H1 (cell line): ENCODE results near the gene SORBS1. TPM values are rescaled to one million over a fixed set of nuclear protein-coding genes. Genes with fewer than 3 reads are reported as not detected.

ENCODE experiments used
- CHD2 ChIP-seq: IDR thresholded peaks from 2 replicates; pipeline ENCODE4 v1.6.1; 2012; ENCODE audit warnings: low read length, improper control_type of control experiment
- MAFK ChIP-seq: IDR thresholded peaks from 2 replicates; pipeline ENCODE4 v1.6.1; 2012; ENCODE audit warnings: low read depth, mild to moderate bottlenecking, improper control_type of control experiment, low read length
- NANOG ChIP-seq: IDR thresholded peaks from 2 replicates; pipeline ENCODE4 v1.6.1; 2011; ENCODE audit warnings: low read length, low read depth, mild to moderate bottlenecking, inconsistent platforms; ENCODE audit not compliant: insufficient read depth, poor library complexity, severe bottlenecking
- NRF1 ChIP-seq: IDR thresholded peaks from 2 replicates; pipeline ENCODE4 v1.6.1; 2011; ENCODE audit warnings: mild to moderate bottlenecking, low read depth, low read length, improper control_type of control experiment
- RBBP5 ChIP-seq: IDR thresholded peaks from 2 replicates; pipeline ENCODE4 v1.7.1; 2012; ENCODE audit warnings: low read depth, mild to moderate bottlenecking, inconsistent platforms, low read length, moderate library complexity, borderline replicate concordance
- RXRA ChIP-seq: IDR thresholded peaks from 2 replicates; pipeline ENCODE4 v1.6.1; 2011; ENCODE audit warnings: low read depth, mild to moderate bottlenecking, low read length, moderate library complexity; ENCODE audit not compliant: insufficient read depth
- YY1 ChIP-seq: IDR thresholded peaks from 2 replicates; pipeline ENCODE4 v1.6.1; 2011; ENCODE audit warnings: low read depth, mild to moderate bottlenecking, low read length
- polyA plus RNA-seq, 7 experiments: library from polyadenylated mRNA; depleted of rRNA in 3 of 7; stranded (reverse) in 5 of 7; unstranded in 2 of 7; fragments of >200 nt in 5 of 7; fragments of 200-250 nt in 2 of 7; gene quantifications; 1 replicate in 5 of 7; 2 replicates in 1 of 7; 4 replicates in 1 of 7; pipeline versions ENCODE4 v1.2.1 to v1.2.3, GENCODE V29; 2011 to 2013; ENCODE audit warnings: missing spikeins in 2 of 7, mixed read lengths in 2 of 7
- total RNA-seq: library from RNA; stranded (reverse); fragmentation: NEBNext Ultra II Directional; extraction: Animal tissue kit (Norgen Biotek cat#: 25700); gene quantifications from 2 replicates; pipeline ENCODE4 v1.2.1, GENCODE V29; 2021
- TF ChIP-seq, protein P1 (sequence below): IDR thresholded peaks from 2 replicates; pipeline ENCODE4 v1.6.1; 2012; ENCODE audit warnings: inconsistent platforms
- TF ChIP-seq, protein P2 (sequence below): IDR thresholded peaks from 2 replicates; pipeline ENCODE4 v1.6.1; 2012; ENCODE audit warnings: low read length, inconsistent platforms

Gene SORBS1
- total and polyA plus RNA-seq, 2 of the 8 experiments (the other 6 are each of a cell fraction or from before 2014, with no cell fraction given), result 16.0 to 35.0 TPM

DNA sequence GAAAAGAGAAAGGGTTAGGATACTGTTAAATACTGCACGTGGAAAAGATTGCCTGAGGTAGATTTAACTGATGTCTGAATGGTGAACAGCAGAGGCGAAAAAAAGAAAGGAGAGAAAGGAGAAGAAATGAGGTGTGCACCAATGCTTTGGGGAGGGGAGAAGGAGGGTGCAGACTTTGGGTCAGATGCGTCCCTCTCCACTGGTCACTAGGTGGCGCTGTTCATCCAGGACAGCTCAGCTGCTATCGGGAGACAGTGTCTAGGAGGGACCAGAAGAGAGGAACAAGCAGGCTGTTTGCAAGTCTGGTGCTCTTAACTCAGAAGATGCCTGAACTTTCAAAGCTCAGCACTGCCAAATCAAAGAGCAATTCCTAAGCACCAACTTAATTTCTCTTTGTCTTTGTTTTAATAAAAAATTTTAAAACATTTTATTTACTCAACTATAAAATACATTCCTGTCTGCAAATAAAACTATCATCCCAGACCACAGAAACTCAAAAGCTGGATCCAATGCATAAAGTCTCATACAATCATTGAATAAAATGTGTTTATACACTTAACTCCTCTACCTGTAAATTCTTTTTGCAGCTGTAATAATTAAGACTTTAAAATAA is 186.5 kb downstream of the SORBS1 start (continued):
- TF ChIP-seq, protein P1, sequence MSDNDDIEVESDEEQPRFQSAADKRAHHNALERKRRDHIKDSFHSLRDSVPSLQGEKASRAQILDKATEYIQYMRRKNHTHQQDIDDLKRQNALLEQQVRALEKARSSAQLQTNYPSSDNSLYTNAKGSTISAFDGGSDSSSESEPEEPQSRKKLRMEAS, result 0 out of 2 replicates have a peak, but pooled peaks have one; percentile 23
- TF ChIP-seq RXRA (no peak), MAFK (no peak), NANOG (no peak), CHD2 (no peak), RBBP5 (no peak), YY1 (no peak), NRF1 (no peak)
- TF ChIP-seq, protein P2, sequence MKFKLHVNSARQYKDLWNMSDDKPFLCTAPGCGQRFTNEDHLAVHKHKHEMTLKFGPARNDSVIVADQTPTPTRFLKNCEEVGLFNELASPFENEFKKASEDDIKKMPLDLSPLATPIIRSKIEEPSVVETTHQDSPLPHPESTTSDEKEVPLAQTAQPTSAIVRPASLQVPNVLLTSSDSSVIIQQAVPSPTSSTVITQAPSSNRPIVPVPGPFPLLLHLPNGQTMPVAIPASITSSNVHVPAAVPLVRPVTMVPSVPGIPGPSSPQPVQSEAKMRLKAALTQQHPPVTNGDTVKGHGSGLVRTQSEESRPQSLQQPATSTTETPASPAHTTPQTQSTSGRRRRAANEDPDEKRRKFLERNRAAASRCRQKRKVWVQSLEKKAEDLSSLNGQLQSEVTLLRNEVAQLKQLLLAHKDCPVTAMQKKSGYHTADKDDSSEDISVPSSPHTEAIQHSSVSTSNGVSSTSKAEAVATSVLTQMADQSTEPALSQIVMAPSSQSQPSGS, result no peak
